ENCODE results near the gene KIF1B.

The KIF1B gene, protein sequence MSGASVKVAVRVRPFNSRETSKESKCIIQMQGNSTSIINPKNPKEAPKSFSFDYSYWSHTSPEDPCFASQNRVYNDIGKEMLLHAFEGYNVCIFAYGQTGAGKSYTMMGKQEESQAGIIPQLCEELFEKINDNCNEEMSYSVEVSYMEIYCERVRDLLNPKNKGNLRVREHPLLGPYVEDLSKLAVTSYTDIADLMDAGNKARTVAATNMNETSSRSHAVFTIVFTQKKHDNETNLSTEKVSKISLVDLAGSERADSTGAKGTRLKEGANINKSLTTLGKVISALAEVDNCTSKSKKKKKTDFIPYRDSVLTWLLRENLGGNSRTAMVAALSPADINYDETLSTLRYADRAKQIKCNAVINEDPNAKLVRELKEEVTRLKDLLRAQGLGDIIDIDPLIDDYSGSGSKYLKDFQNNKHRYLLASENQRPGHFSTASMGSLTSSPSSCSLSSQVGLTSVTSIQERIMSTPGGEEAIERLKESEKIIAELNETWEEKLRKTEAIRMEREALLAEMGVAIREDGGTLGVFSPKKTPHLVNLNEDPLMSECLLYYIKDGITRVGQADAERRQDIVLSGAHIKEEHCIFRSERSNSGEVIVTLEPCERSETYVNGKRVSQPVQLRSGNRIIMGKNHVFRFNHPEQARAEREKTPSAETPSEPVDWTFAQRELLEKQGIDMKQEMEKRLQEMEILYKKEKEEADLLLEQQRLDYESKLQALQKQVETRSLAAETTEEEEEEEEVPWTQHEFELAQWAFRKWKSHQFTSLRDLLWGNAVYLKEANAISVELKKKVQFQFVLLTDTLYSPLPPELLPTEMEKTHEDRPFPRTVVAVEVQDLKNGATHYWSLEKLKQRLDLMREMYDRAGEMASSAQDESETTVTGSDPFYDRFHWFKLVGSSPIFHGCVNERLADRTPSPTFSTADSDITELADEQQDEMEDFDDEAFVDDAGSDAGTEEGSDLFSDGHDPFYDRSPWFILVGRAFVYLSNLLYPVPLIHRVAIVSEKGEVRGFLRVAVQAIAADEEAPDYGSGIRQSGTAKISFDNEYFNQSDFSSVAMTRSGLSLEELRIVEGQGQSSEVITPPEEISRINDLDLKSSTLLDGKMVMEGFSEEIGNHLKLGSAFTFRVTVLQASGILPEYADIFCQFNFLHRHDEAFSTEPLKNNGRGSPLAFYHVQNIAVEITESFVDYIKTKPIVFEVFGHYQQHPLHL (N-terminal part only)

GRCh38 chr1:10209905-10210810, at the start of gene KIF1B:
TSS of gene KIF1B (plus strand) at chr1:10210570. CDS start at chr1:10232329, 21,759 bp downstream.
- ChIA-PET CTCF (interaction anchor here (0.5 to 3.4 kb wide), 48 partner anchors 9 to 634 kb away, joined by 3 to 25 read pairs (median 4); no protein-coding TSS in a partner anchor), POLR2A (interaction anchor here (0.7 to 2.6 kb wide), 15 partner anchors 9 to 267 kb away, joined by 3 to 13 read pairs (median 3); partner anchors contain the start of genes LZIC, NMNAT1 and UBE4B)
- H3K4me3 ChIP-seq (ENCODE audit: low read depth, low read length) = peak within 1 kb of the TSS; percentile 96
- peaks cover 11% of the 10 kb centered on the region for H3K4me1 ChIP-seq (ENCODE audit: control insufficient read depth, insufficient read depth, low read length)
- H3K36me3 ChIP-seq (ENCODE audit: control insufficient read depth in 2 of 2, insufficient read depth in 1 of 2, low read length in 2 of 2) = no peaks in the 10 kb centered on the region; a peak in 1 of 3 replicates
- no peaks in the 10 kb centered on the region for H3K9me3 ChIP-seq (ENCODE audit: control insufficient read depth, insufficient read depth, low read depth, low read length)
- peak within 1 kb of the TSS; percentile 90 for H3K27ac ChIP-seq (ENCODE audit: extremely low read depth, low read depth, low read length)
- TF ChIP-seq, protein P1, sequence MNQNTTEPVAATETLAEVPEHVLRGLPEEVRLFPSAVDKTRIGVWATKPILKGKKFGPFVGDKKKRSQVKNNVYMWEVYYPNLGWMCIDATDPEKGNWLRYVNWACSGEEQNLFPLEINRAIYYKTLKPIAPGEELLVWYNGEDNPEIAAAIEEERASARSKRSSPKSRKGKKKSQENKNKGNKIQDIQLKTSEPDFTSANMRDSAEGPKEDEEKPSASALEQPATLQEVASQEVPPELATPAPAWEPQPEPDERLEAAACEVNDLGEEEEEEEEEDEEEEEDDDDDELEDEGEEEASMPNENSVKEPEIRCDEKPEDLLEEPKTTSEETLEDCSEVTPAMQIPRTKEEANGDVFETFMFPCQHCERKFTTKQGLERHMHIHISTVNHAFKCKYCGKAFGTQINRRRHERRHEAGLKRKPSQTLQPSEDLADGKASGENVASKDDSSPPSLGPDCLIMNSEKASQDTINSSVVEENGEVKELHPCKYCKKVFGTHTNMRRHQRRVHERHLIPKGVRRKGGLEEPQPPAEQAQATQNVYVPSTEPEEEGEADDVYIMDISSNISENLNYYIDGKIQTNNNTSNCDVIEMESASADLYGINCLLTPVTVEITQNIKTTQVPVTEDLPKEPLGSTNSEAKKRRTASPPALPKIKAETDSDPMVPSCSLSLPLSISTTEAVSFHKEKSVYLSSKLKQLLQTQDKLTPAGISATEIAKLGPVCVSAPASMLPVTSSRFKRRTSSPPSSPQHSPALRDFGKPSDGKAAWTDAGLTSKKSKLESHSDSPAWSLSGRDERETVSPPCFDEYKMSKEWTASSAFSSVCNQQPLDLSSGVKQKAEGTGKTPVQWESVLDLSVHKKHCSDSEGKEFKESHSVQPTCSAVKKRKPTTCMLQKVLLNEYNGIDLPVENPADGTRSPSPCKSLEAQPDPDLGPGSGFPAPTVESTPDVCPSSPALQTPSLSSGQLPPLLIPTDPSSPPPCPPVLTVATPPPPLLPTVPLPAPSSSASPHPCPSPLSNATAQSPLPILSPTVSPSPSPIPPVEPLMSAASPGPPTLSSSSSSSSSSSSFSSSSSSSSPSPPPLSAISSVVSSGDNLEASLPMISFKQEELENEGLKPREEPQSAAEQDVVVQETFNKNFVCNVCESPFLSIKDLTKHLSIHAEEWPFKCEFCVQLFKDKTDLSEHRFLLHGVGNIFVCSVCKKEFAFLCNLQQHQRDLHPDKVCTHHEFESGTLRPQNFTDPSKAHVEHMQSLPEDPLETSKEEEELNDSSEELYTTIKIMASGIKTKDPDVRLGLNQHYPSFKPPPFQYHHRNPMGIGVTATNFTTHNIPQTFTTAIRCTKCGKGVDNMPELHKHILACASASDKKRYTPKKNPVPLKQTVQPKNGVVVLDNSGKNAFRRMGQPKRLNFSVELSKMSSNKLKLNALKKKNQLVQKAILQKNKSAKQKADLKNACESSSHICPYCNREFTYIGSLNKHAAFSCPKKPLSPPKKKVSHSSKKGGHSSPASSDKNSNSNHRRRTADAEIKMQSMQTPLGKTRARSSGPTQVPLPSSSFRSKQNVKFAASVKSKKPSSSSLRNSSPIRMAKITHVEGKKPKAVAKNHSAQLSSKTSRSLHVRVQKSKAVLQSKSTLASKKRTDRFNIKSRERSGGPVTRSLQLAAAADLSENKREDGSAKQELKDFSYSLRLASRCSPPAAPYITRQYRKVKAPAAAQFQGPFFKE (tag by site-specific recombination; IDR thresholded peaks at IDR 0.05; ENCODE audit: borderline replicate concordance) = no peak
- TF ChIP-seq KLF16 (tag by site-specific recombination; IDR thresholded peaks at IDR 0.05) (peak; percentile 75), ZNF677 (tag by site-specific recombination; IDR thresholded peaks at IDR 0.05) (0 out of 2 replicates have a peak, but pooled peaks have one; percentile 24), ZNF473 (tag by site-specific recombination; IDR thresholded peaks at IDR 0.05) (no peak), ZBTB8A (tag by site-specific recombination; IDR thresholded peaks at IDR 0.05) (peak; percentile 90), ZNF571 (tag by site-specific recombination; IDR thresholded peaks at IDR 0.05) (no peak), ZBTB20 (tag by site-specific recombination; IDR thresholded peaks at IDR 0.05) (peak; percentile 93), GFI1B (tag by site-specific recombination; IDR thresholded peaks at IDR 0.05) (no peak), BCL6B (tag by site-specific recombination; IDR thresholded peaks at IDR 0.05) (no peak), ZBTB7A (tag by site-specific recombination; IDR thresholded peaks at IDR 0.05; ENCODE audit: low read depth) (peak; percentile 99), ZNF169 (tag by site-specific recombination; IDR thresholded peaks at IDR 0.05) (no peak), IKZF3 (tag by site-specific recombination; IDR thresholded peaks at IDR 0.05) (peak; percentile 91), ZFP41 (tag by site-specific recombination; IDR thresholded peaks at IDR 0.05; ENCODE audit: borderline replicate concordance) (no peak), HIC1 (tag by site-specific recombination; IDR thresholded peaks at IDR 0.05) (0 out of 2 replicates have a peak, but pooled peaks have one; percentile 36), ZNF660 (tag by site-specific recombination; IDR thresholded peaks at IDR 0.05) (peak; percentile 79; the same call in 1 of the 2 replicates), ZNF423 (tag by site-specific recombination; IDR thresholded peaks at IDR 0.05) (peak; percentile 42; the same call in 1 of the 2 replicates), ZNF701 (tag by site-specific recombination; IDR thresholded peaks at IDR 0.05) (no peak), ZNF133 (tag by site-specific recombination; IDR thresholded peaks at IDR 0.05) (no peak)
- TF ChIP-seq, protein P2, sequence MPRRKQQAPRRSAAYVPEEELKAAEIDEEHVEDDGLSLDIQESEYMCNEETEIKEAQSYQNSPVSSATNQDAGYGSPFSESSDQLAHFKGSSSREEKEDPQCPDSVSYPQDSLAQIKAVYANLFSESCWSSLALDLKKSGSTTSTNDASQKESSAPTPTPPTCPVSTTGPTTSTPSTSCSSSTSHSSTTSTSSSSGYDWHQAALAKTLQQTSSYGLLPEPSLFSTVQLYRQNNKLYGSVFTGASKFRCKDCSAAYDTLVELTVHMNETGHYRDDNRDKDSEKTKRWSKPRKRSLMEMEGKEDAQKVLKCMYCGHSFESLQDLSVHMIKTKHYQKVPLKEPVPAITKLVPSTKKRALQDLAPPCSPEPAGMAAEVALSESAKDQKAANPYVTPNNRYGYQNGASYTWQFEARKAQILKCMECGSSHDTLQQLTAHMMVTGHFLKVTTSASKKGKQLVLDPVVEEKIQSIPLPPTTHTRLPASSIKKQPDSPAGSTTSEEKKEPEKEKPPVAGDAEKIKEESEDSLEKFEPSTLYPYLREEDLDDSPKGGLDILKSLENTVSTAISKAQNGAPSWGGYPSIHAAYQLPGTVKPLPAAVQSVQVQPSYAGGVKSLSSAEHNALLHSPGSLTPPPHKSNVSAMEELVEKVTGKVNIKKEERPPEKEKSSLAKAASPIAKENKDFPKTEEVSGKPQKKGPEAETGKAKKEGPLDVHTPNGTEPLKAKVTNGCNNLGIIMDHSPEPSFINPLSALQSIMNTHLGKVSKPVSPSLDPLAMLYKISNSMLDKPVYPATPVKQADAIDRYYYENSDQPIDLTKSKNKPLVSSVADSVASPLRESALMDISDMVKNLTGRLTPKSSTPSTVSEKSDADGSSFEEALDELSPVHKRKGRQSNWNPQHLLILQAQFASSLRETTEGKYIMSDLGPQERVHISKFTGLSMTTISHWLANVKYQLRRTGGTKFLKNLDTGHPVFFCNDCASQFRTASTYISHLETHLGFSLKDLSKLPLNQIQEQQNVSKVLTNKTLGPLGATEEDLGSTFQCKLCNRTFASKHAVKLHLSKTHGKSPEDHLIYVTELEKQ (tag by site-specific recombination; IDR thresholded peaks at IDR 0.05; ENCODE audit: borderline replicate concordance) = no peak
